ENCODE data around the gene STX8. TPM values are rescaled to one million over a fixed set of nuclear protein-coding genes. Genes with fewer than 3 reads are reported as not detected.

Gene STX8
- total RNA-seq, 1 experiment from 2014 or later = 50.3 TPM

GRCh38 chr17:9446528-9446927 is 129.1 kb downstream of the STX8 start:
- intact Hi-C loops (cut with micrococcal nuclease; ENCODE audit: unreplicated experiment) = no loop called here
- Histone ChIP-seq H3K27me3 (ENCODE audit: control insufficient read depth, insufficient read depth, low read length) (no peaks in the 10 kb centered on the region), H3K9me3 (ENCODE audit: control insufficient read depth, insufficient read depth, low read depth, low read length) (no peaks in the 10 kb centered on the region), H3K4me1 (ENCODE audit: control insufficient read depth, insufficient read depth, low read length) (no peaks in the 10 kb centered on the region), H3K4me3 (ENCODE audit: low read depth in 2 of 2, low read length in 2 of 2) (no peak overlapping the region), H3K36me3 (ENCODE audit: control insufficient read depth, insufficient read depth, low read length) (no peaks in the 10 kb centered on the region), H3K27ac (ENCODE audit: low read length) (no peak overlapping the region)
- in situ Hi-C loops (cut with HindIII; ENCODE audit: low pct_unique_long_range_greater_than_20kb, low sequenced_read_pairs) = no loop called here
- ATAC-seq = no peak
- no peak for TF ChIP-seq CTCF (IDR thresholded peaks at IDR 0.05)
- no peak for TF ChIP-seq TCF7L2 (IDR thresholded peaks at IDR 0.05; ENCODE audit: low read depth, low read length)
- TF ChIP-seq REST (IDR thresholded peaks at IDR 0.05; ENCODE audit: insufficient read depth in 1 of 2, low read depth in 2 of 2, low read length in 1 of 2) = no peak
- no peak for TF ChIP-seq SIN3A (IDR thresholded peaks at IDR 0.05; ENCODE audit: borderline replicate concordance, insufficient read depth, low read depth, low read length)
- TF ChIP-seq POLR2AphosphoS5 (IDR thresholded peaks at IDR 0.05; ENCODE audit: low read depth, low read length) = no peak
- no TSS peak for BruUV-seq (replicated peaks)
- CTCF ChIA-PET = no interaction called here
- no peak for DNase-seq (ENCODE audit: low read depth, low spot score)
- POLR2A ChIA-PET = no interaction called here

GRCh38 chr17:9445424-9445823 is 130.2 kb downstream of the STX8 start:
- BruUV-seq (replicated peaks) = no TSS peak
- Histone ChIP-seq H3K36me3 (ENCODE audit: control insufficient read depth, insufficient read depth, low read length) (no peaks in the 10 kb centered on the region), H3K27ac (ENCODE audit: low read length) (no peak overlapping the region), H3K4me1 (ENCODE audit: control insufficient read depth, insufficient read depth, low read length) (no peaks in the 10 kb centered on the region), H3K4me3 (ENCODE audit: low read depth in 2 of 2, low read length in 2 of 2) (no peak overlapping the region), H3K27me3 (ENCODE audit: control insufficient read depth, insufficient read depth, low read length) (no peaks in the 10 kb centered on the region), H3K9me3 (ENCODE audit: control insufficient read depth, insufficient read depth, low read depth, low read length) (no peaks in the 10 kb centered on the region)
- ChIA-PET CTCF (no interaction called here), POLR2A (no interaction called here)
- no peak for ATAC-seq
- TF ChIP-seq TCF7L2 (IDR thresholded peaks at IDR 0.05; ENCODE audit: low read depth, low read length) (no peak), POLR2AphosphoS5 (IDR thresholded peaks at IDR 0.05; ENCODE audit: low read depth, low read length) (no peak), REST (IDR thresholded peaks at IDR 0.05; ENCODE audit: insufficient read depth in 1 of 2, low read depth in 2 of 2, low read length in 1 of 2) (no peak), CTCF (IDR thresholded peaks at IDR 0.05) (no peak), SIN3A (IDR thresholded peaks at IDR 0.05; ENCODE audit: borderline replicate concordance, insufficient read depth, low read depth, low read length) (no peak)
- no peak for DNase-seq (ENCODE audit: low read depth, low spot score)
- in situ Hi-C loops (cut with HindIII; ENCODE audit: low pct_unique_long_range_greater_than_20kb, low sequenced_read_pairs) = no loop called here
- intact Hi-C loops (cut with micrococcal nuclease; ENCODE audit: unreplicated experiment) = no loop called here
